Neural crest cell (in vitro differentiated cells): ENCODE data around the gene DNASE1. TPM values are rescaled to one million over a fixed set of nuclear protein-coding genes. Genes with fewer than 3 reads are reported as not detected.
A peak's percentile ranks its signal among the peaks of the same experiment; 100 is the strongest.

Experiments
- DNase-seq: peaks from one replicate; pipeline ENCODE4 v3.0.0; 2021; ENCODE audit warnings: low read depth, mixed read lengths, low spot score
- H3K27ac Mint-ChIP-seq: one replicate; pipeline ENCODE4 v1.8.0; 2021; ENCODE audit warnings: mild to moderate bottlenecking, mixed read lengths; ENCODE audit not compliant: unreplicated experiment
- H3K27me3 Mint-ChIP-seq: 2 replicates; pipeline ENCODE4 v1.8.0; 2021; ENCODE audit warnings: low read depth, mild to moderate bottlenecking, mixed read lengths
- H3K36me3 Mint-ChIP-seq: 2 replicates; pipeline ENCODE4 v1.8.0; 2021; ENCODE audit warnings: low read depth, mild to moderate bottlenecking, mixed read lengths
- H3K4me1 Mint-ChIP-seq: 2 replicates; pipeline ENCODE4 v1.8.0; 2021; ENCODE audit warnings: mixed read lengths
- H3K4me3 Mint-ChIP-seq: one replicate; pipeline ENCODE4 v1.8.0; 2021; ENCODE audit warnings: mild to moderate bottlenecking, mixed read lengths
- H3K9me3 Mint-ChIP-seq: 2 replicates; pipeline ENCODE4 v1.8.0; 2021; ENCODE audit warnings: mixed read lengths
- CTCF ChIP-seq: fragments of 200-600 bp; sonication (generic); conservative IDR thresholded peaks from 2 replicates; pipeline ENCODE4 v1.5.0; 2021; ENCODE audit warnings: antibody characterized with exemption, mild to moderate bottlenecking
- total RNA-seq: library from RNA; stranded (reverse); gene quantifications from 2 replicates; pipeline ENCODE4 v1.2.1, GENCODE V29; 2021

DNASE1 gene
- total RNA-seq, 1 donor from 2014 or later: 23.6 TPM

GRCh38 chr16:3609895-3610697 is 44.4 kb upstream of the DNASE1 start:
- Mint-ChIP-seq H3K4me1 (peaks cover 31% of the 10 kb centered on the region), H3K27me3 (no peaks in the 10 kb centered on the region), H3K36me3 (peaks cover 4% of the 10 kb centered on the region), H3K9me3 (no peaks in the 10 kb centered on the region), H3K4me3 (peak overlapping the region; percentile 99), H3K27ac (no peak overlapping the region)
- no peak for TF ChIP-seq CTCF
- no peak for DNase-seq

- Mint-ChIP-seq H3K4me3 (peak overlapping the region; percentile 99), H3K27me3 (no peaks in the 10 kb centered on the region), H3K4me1 (peaks cover 31% of the 10 kb centered on the region), H3K27ac (peak overlapping the region; percentile 83), H3K36me3 (peaks cover 4% of the 10 kb centered on the region), H3K9me3 (no peaks in the 10 kb centered on the region)
- no peak for DNase-seq
- TF ChIP-seq CTCF: no peak
Observed at GRCh38 chr16:3610698-3611145, 43.8 kb upstream of the DNASE1 start.

GRCh38 chr16:3611146-3611975 is 43.1 kb upstream of the DNASE1 start, which contains the start of gene SLX4:
SLX4 (minus strand) TSS chr16:3611606; CDS start chr16:3608964, 2,642 bp downstream.
- H3K9me3 Mint-ChIP-seq: no peaks in the 10 kb centered on the region
- H3K4me3 Mint-ChIP-seq: peak within 1 kb of the TSS; percentile 99
- peak within 1 kb of the TSS; percentile 97 for H3K27ac Mint-ChIP-seq
- H3K36me3 Mint-ChIP-seq: peaks cover 2% of the 10 kb centered on the region
- no peaks in the 10 kb centered on the region for H3K27me3 Mint-ChIP-seq
- DNase-seq: peak; percentile 81
- TF ChIP-seq CTCF: no peak
- peaks cover 31% of the 10 kb centered on the region for H3K4me1 Mint-ChIP-seq

- Mint-ChIP-seq H3K27me3 (no peaks in the 10 kb centered on the region), H3K27ac (no peak overlapping the region), H3K4me3 (peak overlapping the region; percentile 99), H3K36me3 (peaks cover 2% of the 10 kb centered on the region), H3K4me1 (peaks cover 31% of the 10 kb centered on the region), H3K9me3 (peaks cover 2% of the 10 kb centered on the region)
- TF ChIP-seq CTCF: no peak
- DNase-seq: no peak
Observed at GRCh38 chr16:3612510-3613466, 41.7 kb upstream of the DNASE1 start.

- Mint-ChIP-seq H3K36me3 (peaks cover 2% of the 10 kb centered on the region), H3K4me1 (no peaks in the 10 kb centered on the region), H3K27ac (no peak overlapping the region), H3K9me3 (peaks cover 2% of the 10 kb centered on the region), H3K4me3 (no peak overlapping the region), H3K27me3 (no peaks in the 10 kb centered on the region)
- DNase-seq: no peak
- no peak for TF ChIP-seq CTCF
Observed at GRCh38 chr16:3618769-3619141, 35.7 kb upstream of the DNASE1 start.
